Regular cardiac myocyte (primary cell): Measurements from ENCODE around the gene KMT5B. TPM values are rescaled to one million over a fixed set of nuclear protein-coding genes. Genes with fewer than 3 reads are reported as not detected.

Experiments used
- total RNA-seq: library from RNA; depleted of rRNA; stranded (reverse); fragments of >200 nt; gene quantifications from 2 replicates; pipeline ENCODE4 v1.2.3, GENCODE V29; 2014

The KMT5B gene
- 20.3 and 26.1 TPM in 2 replicates for total RNA-seq

DNA sequence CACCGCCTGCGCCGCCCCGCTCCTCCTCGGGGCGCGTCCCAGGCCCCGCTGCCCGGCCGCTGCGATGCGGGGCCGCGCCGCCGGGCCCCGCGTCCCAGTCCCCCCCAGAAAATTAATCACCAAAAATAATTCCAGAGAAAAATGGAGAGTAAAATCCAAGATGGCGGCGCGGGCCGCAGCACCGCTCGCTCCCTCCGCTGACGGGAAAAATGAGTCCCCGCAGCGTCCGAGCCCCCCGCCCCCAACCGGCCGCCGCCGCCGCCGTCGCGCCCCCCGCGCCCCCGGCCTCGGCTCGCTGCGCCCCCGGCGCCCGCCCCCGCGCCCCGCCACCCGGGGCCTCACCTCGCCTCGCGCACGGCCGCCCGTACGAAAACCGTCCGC, at the start of gene KMT5B:
TSS of gene KMT5B (minus strand) at position 162 of the 381 bp plus-strand sequence. CDS start 23,220 bp downstream, outside the sequence.

DNA sequence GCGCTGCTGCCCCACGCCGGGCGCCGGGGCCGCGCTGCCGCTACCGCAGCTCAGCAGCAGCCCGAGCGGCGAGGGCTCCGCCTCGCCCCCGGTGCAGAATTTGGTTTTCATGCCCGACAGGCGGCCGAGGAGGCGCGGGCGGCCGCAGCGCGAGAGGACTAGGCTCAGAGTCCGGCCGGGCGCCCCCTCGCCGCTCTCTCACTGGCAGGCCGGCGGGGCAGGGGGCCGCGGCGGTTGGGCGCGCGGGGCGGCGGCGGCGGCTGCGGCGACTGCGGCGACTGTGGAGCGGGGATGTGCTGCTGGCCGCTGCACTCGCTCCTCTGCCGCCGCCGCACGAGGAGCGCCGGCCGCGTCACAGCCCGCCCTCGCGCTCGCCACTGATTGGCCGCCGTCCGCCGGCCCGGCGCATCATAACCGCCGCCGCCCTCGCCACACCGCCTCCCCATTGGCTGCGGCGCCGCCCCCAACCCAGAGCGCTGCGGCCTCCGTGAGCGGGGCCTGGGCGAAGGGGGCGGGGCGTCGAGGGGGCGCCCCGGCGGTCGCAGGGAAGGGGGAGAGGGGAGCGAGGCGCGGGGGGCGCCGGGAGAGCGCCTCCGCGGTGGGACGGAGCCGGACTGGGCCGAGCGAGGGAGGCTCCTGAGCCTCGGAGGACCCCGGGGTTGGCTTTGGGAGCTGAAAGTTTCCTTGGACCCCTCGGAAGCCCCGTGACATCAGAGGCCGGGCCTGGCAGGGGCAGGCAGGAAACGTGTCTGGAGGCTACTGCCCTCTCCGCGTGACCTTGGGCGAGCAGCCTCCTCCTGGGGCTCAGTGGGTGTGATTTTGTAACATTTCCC, 91.8 kb downstream of the KMT5B start, which contains the start of gene CHKA:
TSS of gene CHKA (minus strand) at position 322 of the 833 bp plus-strand sequence. CDS start at position 111, 211 bp downstream.

Other genes with a start within 250 kb of the KMT5B start
- 17.4 and 33.5 TPM in 2 replicates for gene UNC93B1, start 209.2 kb downstream of the KMT5B start, total RNA-seq
- 13.8 and 18.6 TPM in 2 replicates for gene ALDH3B1, start 203.0 kb downstream of the KMT5B start, total RNA-seq
- 65.4 and 101 TPM in 2 replicates for gene NDUFS8, start 182.6 kb downstream of the KMT5B start, total RNA-seq
- gene TCIRG1, start 174.3 kb downstream of the KMT5B start, total RNA-seq = 75.0 and 83.4 TPM in 2 replicates
- gene CHKA, start 91.9 kb downstream of the KMT5B start, total RNA-seq = 4.6 and 4.8 TPM in 2 replicates
- 36.6 and 58.9 TPM in 2 replicates for gene C11orf24, start 58.7 kb upstream of the KMT5B start, total RNA-seq
- gene LRP5, start 99.3 kb upstream of the KMT5B start, total RNA-seq = 30.3 and 49.3 TPM in 2 replicates
- gene PPP6R3, start 247.5 kb upstream of the KMT5B start, total RNA-seq = 113 and 139 TPM in 2 replicates